SK-MEL-5 (cell line): Measurements from ENCODE around the gene KIF13A. TPM values are rescaled to one million over a fixed set of nuclear protein-coding genes. Genes with fewer than 3 reads are reported as not detected.
"Not testable (repeated sequence)": the region's sequence is repeated elsewhere in the genome, so short reads cannot be mapped to it uniquely, and the experiment has no call there.

ENCODE experiments used
- DNase-seq: peaks from one replicate; pipeline ENCODE4 v3.0.0-alpha.2; 2016; ENCODE audit warnings: low read depth, low spot score
- in situ Hi-C: cut with HindIII; loops from 2 replicates; pipeline ENCODE4 v1.10.0; 2016; ENCODE audit warnings: low sequenced_read_pairs, high pct_unique_total_duplicates, low pct_unique_long_range_greater_than_20kb
- total RNA-seq: library from RNA; depleted of rRNA; stranded (reverse); fragments of >200 nt; shearing (Covaris generic); gene quantifications from 2 replicates; pipeline ENCODE4 v1.2.3, GENCODE V29; 2014

Gene KIF13A
- total RNA-seq, 1 experiment from 2014 or later, result 44.6 TPM

DNA sequence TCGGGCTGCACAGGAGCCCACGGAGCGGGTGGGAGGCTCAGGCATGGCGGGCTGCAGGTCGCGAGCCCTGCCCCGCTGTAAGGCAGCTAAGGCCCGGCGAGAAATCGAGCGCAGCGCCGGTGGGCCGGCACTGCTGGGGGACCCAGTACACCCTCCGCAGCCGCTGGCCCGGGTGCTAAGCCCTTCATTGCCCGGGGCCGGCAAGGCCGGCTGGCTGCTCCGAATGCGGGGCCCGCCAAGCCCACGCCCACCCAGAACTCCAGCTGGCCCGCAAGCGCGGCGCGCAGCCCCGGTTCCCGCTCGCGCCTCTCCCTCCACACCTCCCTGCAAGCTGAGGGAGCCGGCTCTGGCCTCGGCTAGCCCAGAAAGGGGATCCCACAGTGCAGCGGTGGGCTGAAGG, 11.2 kb downstream of the KIF13A start:
- DNase-seq, in situ Hi-C loops: not testable (repeated sequence)

DNA sequence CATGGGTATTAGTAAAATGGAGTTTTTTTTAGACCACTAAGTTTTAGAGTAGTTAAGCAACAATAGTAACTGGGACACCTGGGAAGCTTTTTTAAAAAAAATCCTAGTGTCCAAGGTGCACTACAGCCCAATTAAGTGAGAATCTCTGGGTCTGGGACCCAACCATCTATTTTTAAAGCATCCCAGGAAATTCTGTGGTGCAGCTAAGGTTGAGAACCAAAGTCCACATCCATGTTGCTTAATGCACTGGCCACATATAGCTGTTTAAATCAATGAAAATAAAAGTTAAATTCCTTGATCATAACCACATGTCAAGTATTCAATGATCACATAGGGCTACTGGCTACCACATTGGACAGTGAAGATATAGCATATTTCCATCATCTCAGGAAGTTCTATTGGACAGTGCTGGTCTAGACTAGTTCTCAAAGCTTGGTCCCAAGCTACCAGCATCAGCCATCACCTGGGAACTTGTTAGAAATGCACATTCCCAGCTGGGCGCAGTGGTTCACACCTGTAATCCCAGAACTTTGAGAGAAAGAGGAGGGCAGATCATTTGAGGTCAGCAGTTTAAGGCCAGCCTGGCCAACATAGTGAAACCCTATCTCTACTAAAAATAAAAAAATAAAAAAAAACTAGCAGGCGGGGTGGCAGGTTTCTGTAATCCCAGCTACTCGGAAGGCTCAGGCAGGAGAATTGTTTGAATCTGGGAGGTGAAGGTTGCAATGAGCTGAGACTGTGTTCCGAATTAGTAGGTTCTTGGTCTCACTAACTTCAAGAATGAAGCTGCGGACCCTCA, 12.7 kb downstream of the KIF13A start:
- no peak for DNase-seq
- in situ Hi-C loops, result no loop called here

DNA sequence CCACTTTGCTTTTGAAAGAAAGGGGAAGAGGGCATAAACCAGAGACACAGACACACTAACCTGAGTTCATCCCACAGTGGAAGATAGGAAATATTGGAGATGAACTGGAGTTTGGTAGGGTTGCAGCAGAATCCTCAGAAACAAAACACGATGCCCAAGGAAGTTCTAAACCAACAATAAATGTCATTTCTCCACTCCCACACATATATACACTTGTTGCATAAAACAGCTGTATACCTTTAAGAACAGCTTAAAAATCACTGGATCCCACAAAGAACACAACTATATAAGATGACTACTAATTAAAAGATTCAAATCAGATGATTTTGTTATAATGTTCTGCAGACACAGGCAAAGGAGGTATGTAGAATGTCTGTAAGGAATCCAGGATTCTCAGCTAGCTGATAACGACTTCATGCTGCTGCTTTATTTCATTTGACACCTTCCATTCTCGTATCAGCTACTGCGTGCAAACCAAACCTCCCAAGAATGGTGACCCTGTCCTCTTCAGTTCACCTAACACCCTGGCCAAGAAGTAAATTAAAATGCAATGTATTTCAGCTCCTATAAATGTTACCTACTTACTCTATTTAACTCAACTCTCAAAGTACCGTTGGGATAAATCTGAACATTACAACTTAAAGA, 14.3 kb downstream of the KIF13A start:
- in situ Hi-C loops, result no loop called here
- DNase-seq, result no peak

DNA sequence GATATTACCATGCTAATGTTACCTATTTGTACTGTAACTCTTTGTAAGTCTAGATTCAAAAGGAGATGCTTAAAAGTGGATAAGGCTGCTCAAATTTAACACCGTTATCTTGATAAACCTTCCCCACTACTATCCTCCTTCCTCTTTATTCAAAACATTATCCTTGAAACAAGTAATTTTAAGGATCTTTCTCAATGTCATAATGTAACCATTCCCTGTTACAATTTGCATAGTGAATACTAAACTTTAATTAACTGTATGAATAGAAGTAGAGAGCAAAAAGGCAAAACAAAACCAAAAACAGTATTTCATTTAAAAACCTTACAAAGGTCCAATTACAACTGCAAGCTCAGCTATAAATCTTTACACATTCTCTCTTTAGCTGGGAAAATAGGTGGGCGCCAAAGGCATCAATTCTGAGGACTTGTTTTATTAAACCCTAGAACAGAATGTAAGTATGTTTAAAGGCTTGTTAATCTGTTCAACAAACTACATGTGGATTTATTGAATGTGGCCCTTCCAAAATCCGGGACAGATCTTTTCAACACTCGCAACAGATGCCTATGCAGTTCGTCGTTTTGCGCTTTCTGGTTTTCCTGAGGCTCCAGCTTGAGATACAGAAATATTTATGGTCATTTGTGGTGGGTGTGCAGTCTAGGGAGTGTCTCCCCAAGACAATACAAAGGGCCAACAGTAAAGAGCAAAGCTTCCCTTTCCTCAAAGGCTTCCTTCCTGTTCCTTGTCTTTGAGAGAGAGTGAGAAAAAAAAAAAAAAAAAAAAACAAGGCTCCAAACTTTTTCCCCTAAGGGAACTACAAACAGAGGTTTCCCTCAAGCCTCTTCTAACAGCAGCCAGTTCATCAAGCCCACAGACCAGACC, 15.1 kb downstream of the KIF13A start:
- peak; percentile 57 for DNase-seq
- in situ Hi-C loops, result no loop called here

DNA sequence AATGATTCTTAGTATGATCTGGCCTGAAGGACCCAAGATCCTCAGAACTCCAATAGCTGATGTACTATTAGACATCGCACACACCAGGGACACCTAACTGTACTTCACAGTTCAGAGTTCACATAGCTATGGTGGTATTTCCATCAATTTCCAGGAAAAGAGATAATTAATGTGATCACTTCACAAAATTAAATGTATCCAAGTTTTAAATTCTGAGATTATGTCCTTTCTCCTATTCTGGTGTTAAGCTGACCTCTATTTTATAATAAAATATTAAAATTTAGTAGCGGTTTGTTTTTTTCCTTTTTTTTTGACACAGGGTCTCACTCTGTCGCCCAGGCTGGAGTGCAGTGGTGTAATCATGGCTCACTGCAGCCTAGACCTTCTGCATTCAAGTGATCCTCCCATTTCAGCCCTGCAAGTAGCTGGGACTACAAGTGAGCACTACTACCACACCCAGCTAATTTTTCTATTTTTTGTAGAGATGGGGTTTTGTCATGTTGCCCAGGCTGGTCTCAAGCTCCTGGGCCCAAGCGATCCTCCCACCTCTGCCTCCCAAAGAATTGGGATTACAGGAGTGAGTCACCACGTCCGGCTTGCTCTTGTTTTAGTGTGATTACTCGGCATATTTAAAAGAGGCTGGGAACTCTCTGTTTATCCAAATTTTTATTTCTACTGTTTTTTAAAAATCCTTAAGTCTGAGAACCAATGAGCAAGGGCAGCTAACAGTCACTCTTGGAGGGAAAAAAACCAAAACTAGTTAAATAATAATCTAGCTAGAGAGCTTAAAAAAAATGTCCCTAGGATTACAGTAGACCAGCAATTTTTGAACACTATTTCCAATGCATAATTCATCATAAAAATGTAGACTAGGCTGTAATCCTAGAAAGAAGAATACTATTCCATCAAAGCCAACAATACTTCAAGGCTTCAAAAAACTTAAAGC, 16.0 kb downstream of the KIF13A start:
- in situ Hi-C loops, result no loop called here
- DNase-seq, result no peak

DNA sequence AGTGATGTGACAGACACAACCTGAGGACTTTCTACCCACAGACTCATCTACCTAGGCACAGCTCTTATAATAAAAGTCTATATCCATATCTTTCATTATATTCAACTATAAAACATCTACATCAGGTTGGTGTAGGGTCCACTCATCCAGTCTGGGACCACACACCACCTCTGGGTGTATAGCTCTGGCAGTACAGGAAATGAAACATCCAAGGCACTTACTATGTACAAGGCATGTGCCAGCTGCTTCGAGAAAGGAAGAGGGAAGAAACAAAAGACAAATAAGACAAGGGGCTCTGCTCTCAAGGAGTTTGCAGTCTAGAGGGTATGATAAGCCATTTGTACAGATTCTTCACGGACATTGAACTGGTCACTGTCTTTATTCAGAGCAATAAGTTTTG, 18.6 kb downstream of the KIF13A start:
- in situ Hi-C loops, result no loop called here
- DNase-seq, result no peak

DNA sequence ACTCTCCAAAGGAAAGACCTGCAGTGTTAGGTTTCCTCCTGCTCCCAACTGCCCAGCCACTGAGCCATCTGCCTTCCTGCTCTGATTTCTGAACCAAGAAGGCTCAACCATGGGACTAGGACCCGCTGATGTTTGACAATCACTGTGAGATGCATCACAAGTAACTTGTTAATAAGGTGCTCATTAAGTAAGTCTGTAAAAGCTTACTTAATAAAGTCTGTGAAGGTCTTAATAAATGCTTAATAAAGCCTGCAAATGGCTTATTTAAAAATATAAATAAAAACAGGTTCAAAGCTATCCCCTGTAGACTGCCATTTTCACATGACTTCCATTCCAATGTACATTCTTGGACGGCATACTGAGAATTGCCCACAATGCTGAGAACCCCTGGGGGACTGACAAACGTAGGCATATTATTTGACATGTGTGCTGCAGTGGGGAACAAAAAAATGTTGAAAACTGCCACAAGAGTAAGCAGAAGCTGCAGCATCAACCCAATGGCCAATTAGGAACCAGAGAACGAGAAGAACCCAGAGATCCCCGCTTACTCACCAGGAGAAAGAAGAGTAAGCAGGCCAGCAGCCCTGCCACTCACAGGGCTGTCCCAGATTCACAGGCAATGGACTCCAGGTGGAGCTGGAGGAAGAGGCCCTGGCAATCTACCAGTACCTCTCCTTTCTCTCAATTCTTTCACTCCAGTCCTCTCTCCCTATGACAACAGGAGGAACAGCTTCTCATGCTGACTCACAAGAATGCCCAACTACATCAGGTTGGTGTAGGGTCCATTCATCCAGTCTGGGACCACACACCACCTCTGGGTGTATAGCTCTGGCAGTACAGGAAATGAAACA, 19.5 kb downstream of the KIF13A start:
- no peak for DNase-seq
- in situ Hi-C loops, result no loop called here

DNA sequence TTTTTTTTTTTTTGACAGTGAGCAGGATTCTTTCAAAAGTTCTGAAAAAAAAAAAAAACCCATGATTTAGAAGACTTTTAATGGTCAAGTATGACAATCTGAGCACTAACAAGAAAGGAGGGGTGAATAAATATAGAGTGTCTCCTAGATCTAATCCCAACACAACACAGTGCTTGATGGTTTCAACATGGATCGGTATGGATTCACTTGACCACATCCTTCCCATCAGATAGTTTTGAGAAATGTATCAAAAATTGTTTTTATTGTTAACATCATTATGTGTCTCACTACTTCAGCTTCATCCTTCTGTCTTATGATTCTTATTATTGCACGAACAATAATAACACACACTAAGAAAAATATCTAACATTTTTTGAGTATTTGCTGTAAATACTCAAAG, 21.0 kb downstream of the KIF13A start:
- in situ Hi-C loops, result no loop called here
- no peak for DNase-seq

DNA sequence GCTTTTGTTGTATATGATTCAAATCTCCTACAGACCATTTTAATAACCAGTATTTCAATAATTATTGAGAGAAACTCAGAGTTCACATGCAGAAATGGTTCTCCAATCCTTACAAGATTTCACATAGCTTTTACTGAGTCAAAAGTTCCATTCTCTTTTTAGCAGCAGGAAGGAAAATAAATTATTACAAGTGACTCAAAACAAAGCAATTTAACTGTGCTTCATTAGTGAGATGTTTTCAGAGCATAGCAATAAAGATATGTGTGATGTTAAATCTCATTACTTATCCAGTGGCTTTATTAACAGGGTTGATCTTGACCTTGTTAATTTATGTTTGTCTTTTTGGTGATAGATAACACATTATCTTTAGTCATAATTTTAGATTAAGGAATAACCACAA, 22.0 kb downstream of the KIF13A start:
- no peak for DNase-seq

DNA sequence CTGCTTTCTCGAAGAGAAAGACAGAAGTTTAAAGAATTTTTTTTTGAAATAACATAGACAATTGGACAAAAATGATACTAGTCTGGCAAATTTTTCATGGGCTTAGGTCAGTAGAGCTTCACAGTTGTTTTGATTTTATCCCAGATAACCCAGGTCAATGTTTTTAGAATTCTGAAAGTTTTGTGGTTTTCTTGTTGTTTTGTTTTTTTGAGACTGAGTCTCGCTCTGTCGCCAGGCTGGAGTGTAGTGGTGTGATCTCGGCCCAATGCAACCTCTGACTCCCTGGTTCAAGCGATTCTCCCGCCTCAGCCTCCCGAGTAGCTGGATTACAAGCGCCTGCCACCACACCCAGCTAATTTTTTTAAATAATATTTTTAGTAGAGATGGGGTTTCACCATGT, 22.8 kb downstream of the KIF13A start:
- DNase-seq, result no peak
- in situ Hi-C loops, result no loop called here

More for the DNA sequence above, 22.0 kb downstream of the KIF13A start:
- in situ Hi-C loops, result no loop called here

DNA sequence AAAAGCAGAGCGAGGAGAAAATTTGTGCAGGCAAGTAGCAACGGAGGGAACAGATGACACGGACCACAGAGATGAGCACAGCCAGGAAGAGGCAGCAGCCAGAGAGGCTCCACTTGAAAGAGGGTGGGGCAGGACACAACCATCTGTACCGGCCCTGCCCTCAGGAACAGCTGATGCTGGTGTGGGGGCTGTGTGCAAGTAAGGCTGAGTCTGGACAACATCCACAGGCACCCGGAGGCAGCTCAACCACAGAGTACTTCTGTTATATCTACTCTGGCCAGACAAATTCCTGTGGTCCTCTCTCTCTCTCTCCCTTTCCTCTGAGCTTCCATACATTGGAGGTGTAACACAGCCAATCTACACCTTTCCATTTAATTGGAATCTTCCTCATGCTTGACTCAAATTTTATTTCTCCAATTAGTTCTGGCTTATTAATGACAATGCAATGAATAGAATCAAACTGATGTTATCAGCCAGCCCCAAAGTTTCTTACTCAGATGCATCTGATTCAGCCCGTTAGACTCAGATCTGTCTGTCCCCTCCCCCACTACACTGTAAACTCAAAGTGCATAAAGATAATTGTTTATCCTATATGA, 24.9 kb downstream of the KIF13A start:
- in situ Hi-C loops, result no loop called here
- peak; percentile 33 for DNase-seq

DNA sequence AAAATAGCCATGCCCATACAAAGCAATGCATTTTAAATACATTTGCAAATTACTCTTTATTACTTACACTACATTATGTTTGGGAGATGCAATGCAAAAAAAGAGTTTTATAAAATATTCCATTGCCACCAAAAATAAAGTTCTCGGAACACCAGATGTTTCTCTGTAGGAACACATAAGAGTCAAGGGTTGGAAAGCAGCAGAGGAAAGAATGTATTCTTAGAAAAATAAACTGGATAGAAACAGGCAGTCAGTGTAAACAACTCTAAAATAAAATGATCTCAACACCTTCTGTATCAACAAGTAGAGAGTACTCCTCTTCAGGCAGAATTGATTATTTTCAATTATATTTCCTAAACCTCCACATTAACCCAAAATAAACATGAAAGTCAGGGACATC, 28.1 kb downstream of the KIF13A start:
- in situ Hi-C loops, result no loop called here
- DNase-seq, result no peak

DNA sequence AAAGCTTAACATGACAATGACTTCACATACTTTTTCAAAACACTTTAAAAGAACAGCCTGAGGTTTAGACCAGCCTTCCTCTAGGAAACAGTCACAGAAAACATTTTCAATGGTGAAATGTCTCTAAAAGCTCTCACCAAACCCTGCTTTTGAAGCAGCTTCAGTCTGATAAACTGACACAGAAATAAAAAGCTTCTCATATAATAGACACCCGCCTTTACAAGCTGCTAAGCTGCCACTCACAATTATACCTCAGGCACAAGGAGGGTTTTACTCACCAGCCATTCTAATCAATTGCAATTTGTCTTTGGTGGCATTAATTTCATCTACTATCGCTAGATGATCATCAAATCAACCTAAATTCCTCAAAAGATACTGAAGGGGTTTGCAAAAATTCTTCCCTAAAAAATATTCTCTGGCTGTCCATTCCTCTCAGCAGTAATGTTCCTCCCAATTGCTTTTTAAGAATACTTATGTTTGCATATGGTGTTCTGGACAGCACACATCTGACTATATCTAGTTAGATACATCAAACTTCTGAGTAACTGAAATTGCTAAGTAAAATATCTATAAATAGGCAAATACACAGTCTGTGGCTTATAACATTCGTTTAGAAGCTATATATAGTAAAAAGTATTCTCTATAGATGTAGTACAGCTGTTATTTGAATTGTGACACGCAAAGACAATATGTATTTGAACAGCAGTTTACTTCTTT, 29.4 kb downstream of the KIF13A start:
- in situ Hi-C loops, result no loop called here
- DNase-seq, result no peak

DNA sequence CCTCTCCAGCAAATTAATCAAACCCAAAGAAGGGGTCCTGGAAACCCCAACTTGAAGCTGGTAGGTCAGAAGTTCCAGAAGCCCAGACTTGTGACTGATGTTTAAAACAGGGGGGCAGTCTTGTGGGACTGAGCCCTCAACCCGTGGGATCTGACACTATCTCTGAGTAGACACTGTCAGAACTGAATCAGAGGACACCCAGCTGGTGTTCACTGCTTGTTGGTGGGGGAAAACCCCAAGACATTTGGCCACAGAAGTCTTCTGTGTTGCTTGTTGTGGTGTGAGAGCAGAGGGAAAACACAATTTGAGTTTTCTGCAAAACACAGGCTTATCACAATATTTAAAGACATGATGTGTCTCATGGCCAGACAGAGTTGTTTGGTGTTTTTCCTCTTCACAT, 29.9 kb downstream of the KIF13A start:
- in situ Hi-C loops, result no loop called here
- DNase-seq, result no peak

DNA sequence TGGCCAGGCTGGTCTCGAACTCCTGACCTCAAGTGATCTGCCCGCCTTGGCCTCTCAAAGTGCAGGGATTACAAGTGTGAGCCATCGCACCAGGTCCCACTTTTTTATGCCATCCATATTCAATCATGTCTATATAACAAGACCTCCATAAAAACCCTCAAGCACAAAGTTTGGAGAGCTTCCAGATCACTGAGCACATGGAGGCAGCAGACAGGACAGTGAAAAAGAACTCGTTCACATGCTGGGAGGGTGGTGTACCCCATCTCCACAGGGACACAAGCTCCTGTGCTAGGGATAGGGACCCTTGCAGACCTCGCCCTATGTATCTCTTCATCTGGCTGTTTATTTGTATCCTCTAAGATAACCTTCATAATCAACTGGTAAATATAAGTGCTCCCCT, 30.3 kb downstream of the KIF13A start:
- no peak for DNase-seq
- in situ Hi-C loops, result no loop called here

DNA sequence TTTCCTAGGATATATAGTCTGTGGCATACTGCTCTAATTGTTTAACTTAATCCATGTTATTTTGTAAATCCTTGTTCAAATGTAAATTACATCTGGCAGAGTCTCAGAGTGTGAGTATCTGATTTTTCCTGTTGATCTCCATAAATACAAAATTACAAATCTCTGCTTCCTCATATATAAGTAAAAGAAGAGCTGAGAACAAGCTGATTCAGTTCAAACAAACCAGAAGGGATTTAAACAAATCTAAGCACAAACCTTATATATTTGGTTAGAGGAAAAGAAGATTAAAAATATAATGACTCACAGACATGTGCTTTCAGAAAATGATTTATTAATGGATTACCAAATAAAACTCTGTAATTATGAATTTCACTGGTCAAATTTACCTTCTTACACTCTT, 37.3 kb downstream of the KIF13A start:
- in situ Hi-C loops, result no loop called here
- no peak for DNase-seq
